Measurements from ENCODE around the gene CAPN14.

DNA sequence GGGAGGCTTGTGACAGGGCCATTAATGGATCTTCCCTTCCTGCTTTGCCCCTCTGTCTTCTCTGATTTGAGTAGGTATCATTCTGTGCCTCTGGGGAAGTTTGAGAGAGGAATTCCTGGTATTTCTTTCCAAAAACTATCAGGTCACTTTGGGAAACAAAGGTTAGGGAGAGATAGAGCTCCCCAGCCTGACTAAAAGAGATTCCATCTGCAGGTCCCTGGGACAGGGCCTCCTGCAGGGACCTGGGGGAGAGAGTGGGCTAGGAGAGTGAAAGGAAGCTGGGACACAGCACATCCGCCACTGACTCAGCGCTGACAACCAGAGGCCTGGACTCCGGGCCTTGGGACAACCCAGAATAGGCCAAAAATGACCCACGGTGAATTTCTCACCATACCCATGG is 85.4 kb downstream of the CAPN14 start:
- TF ChIP-seq EP300 (IDR thresholded peaks at IDR 0.05) (no peak), POLR2AphosphoS5 (IDR thresholded peaks at IDR 0.05) (no peak), POLR2A (IDR thresholded peaks at IDR 0.05) (no peak)
- TF ChIP-seq, protein P1, sequence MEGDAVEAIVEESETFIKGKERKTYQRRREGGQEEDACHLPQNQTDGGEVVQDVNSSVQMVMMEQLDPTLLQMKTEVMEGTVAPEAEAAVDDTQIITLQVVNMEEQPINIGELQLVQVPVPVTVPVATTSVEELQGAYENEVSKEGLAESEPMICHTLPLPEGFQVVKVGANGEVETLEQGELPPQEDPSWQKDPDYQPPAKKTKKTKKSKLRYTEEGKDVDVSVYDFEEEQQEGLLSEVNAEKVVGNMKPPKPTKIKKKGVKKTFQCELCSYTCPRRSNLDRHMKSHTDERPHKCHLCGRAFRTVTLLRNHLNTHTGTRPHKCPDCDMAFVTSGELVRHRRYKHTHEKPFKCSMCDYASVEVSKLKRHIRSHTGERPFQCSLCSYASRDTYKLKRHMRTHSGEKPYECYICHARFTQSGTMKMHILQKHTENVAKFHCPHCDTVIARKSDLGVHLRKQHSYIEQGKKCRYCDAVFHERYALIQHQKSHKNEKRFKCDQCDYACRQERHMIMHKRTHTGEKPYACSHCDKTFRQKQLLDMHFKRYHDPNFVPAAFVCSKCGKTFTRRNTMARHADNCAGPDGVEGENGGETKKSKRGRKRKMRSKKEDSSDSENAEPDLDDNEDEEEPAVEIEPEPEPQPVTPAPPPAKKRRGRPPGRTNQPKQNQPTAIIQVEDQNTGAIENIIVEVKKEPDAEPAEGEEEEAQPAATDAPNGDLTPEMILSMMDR (IDR thresholded peaks at IDR 0.05), result no peak

Measured in upper lobe of left lung (tissue), 4 donors.